ENCODE measurements around the gene MAML2. TPM values are rescaled to one million over a fixed set of nuclear protein-coding genes. Genes with fewer than 3 reads are reported as not detected.

MAML2 gene
- total and polyA plus RNA-seq, 2 experiments from 2014 or later, result 2.0 to 7.1 TPM

GRCh38 chr11:96234866-96235441, 108.0 kb downstream of the MAML2 start (continued):
- TF ChIP-seq, protein P1, sequence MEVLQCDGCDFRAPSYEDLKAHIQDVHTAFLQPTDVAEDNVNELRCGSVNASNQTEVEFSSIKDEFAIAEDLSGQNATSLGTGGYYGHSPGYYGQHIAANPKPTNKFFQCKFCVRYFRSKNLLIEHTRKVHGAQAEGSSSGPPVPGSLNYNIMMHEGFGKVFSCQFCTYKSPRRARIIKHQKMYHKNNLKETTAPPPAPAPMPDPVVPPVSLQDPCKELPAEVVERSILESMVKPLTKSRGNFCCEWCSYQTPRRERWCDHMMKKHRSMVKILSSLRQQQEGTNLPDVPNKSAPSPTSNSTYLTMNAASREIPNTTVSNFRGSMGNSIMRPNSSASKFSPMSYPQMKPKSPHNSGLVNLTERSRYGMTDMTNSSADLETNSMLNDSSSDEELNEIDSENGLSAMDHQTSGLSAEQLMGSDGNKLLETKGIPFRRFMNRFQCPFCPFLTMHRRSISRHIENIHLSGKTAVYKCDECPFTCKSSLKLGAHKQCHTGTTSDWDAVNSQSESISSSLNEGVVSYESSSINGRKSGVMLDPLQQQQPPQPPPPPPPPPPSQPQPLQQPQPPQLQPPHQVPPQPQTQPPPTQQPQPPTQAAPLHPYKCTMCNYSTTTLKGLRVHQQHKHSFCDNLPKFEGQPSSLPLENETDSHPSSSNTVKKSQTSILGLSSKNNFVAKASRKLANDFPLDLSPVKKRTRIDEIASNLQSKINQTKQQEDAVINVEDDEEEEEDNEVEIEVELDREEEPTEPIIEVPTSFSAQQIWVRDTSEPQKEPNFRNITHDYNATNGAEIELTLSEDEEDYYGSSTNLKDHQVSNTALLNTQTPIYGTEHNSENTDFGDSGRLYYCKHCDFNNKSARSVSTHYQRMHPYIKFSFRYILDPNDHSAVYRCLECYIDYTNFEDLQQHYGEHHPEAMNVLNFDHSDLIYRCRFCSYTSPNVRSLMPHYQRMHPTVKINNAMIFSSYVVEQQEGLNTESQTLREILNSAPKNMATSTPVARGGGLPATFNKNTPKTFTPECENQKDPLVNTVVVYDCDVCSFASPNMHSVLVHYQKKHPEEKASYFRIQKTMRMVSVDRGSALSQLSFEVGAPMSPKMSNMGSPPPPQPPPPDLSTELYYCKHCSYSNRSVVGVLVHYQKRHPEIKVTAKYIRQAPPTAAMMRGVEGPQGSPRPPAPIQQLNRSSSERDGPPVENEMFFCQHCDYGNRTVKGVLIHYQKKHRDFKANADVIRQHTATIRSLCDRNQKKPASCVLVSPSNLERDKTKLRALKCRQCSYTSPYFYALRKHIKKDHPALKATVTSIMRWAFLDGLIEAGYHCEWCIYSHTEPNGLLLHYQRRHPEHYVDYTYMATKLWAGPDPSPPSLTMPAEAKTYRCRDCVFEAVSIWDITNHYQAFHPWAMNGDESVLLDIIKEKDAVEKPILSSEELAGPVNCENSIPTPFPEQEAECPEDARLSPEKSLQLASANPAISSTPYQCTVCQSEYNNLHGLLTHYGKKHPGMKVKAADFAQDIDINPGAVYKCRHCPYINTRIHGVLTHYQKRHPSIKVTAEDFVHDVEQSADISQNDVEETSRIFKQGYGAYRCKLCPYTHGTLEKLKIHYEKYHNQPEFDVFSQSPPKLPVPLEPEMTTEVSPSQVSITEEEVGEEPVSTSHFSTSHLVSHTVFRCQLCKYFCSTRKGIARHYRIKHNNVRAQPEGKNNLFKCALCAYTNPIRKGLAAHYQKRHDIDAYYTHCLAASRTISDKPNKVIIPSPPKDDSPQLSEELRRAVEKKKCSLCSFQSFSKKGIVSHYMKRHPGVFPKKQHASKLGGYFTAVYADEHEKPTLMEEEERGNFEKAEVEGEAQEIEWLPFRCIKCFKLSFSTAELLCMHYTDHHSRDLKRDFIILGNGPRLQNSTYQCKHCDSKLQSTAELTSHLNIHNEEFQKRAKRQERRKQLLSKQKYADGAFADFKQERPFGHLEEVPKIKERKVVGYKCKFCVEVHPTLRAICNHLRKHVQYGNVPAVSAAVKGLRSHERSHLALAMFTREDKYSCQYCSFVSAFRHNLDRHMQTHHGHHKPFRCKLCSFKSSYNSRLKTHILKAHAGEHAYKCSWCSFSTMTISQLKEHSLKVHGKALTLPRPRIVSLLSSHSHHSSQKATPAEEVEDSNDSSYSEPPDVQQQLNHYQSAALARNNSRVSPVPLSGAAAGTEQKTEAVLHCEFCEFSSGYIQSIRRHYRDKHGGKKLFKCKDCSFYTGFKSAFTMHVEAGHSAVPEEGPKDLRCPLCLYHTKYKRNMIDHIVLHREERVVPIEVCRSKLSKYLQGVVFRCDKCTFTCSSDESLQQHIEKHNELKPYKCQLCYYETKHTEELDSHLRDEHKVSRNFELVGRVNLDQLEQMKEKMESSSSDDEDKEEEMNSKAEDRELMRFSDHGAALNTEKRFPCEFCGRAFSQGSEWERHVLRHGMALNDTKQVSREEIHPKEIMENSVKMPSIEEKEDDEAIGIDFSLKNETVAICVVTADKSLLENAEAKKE (CRISPR knock-in tag; IDR thresholded peaks at IDR 0.05), result no peak
- no peak for TF ChIP-seq POLR2AphosphoS5 (IDR thresholded peaks at IDR 0.05; ENCODE audit: low read depth)

DNA sequence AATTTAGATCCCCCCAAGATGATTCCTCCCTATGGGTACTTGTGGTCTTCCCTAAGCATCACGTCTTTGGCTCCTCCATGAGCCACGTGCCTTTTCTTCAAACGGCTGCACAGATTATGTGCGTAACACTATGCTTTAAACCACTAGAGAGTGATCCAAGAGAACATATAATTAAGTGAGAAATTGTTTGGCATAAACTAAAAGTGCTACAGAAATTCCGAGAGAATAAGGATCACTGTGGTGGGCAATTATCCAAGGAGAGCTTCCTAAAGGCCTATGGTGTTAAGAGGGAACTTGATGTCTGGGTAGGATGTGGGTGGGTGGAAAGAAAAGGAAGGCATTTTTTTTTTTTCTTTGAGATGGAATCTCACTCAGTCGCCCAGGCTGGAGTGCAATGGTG, 110.9 kb downstream of the MAML2 start:
- Histone ChIP-seq H3K79me2 (replicated peaks; ENCODE audit: insufficient read depth) (no peaks in the 10 kb centered on the region), H4K20me1 (replicated peaks; ENCODE audit: insufficient read depth) (no peaks in the 10 kb centered on the region), H3K27me3 (ENCODE audit: insufficient read depth) (no peaks in the 10 kb centered on the region), H3F3A (replicated peaks; ENCODE audit: low read depth) (no peaks in the 10 kb centered on the region), H3K36me3 (ENCODE audit: insufficient read depth) (no peaks in the 10 kb centered on the region), H3K4me2 (no peak overlapping the region), H3K4me1 (ENCODE audit: insufficient read depth) (peaks cover 11% of the 10 kb centered on the region; the same call in 1 of the 2 replicates), H3K27ac (ENCODE audit: low read depth) (no peak overlapping the region), H3K9me2 (ENCODE audit: insufficient read depth) (no peaks in the 10 kb centered on the region), H2AFZ (no peak overlapping the region), H3K4me3 (no peak overlapping the region)
- H3K27ac Mint-ChIP-seq, result no peak overlapping the region
- H3K27me3 Mint-ChIP-seq (ENCODE audit: insufficient read depth, low read depth, poor library complexity), result peaks cover 2% of the 10 kb centered on the region
- no peak for DNase-seq (ENCODE audit: low spot score)
- TF ChIP-seq CREB1 (CRISPR knock-in tag; IDR thresholded peaks at IDR 0.05; ENCODE audit: low read depth), result no peak
- TF ChIP-seq REST (IDR thresholded peaks at IDR 0.05; ENCODE audit: unreplicated experiment), result no peak
- H3K4me1 Mint-ChIP-seq, result peaks cover 19% of the 10 kb centered on the region
- no peak overlapping the region for H3K4me3 Mint-ChIP-seq
- H3K9me3 Mint-ChIP-seq, result no peaks in the 10 kb centered on the region
- H3K36me3 Mint-ChIP-seq (ENCODE audit: low read depth), result no peaks in the 10 kb centered on the region
- ATAC-seq, result no peak

Measured in GM23338 (cell line).